Uterus (tissue), 4 donors: Measurements from ENCODE around the gene NUP93. TPM values are rescaled to one million over a fixed set of nuclear protein-coding genes. Genes with fewer than 3 reads are reported as not detected.

ENCODE experiments used
- DNase-seq, 2 donors: peaks; one replicate each; pipeline ENCODE4 v3.0.0-alpha.2; 2019 to 2020
- H3K27ac ChIP-seq, 2 donors: fragments of 200-600 bp; sonication (generic); 1 replicate in 1 of 2; 2 replicates in 1 of 2; pipeline ENCODE4 v1.5.1; 2016 to 2018
- H3K27me3 ChIP-seq, 2 donors: fragments of 200-600 bp; sonication (generic); one replicate each; pipeline ENCODE4 v1.5.1; 2018 to 2019; ENCODE audit warnings: control low read depth in 1 of 2
- H3K36me3 ChIP-seq, 2 donors: fragments of 200-600 bp; sonication (generic); one replicate each; pipeline ENCODE4 v1.5.1; 2019; ENCODE audit warnings: control low read depth in 1 of 2
- H3K4me1 ChIP-seq, 2 donors: fragments of 200-600 bp; sonication (generic); one replicate each; pipeline ENCODE4 v1.5.1; 2018 to 2019; ENCODE audit warnings: control low read depth in 1 of 2
- H3K4me3 ChIP-seq, 2 donors: fragments of 200-600 bp; sonication (generic); 1 replicate in 1 of 2; 2 replicates in 1 of 2; pipeline ENCODE4 v1.5.1; 2018 to 2019; ENCODE audit warnings: mild to moderate bottlenecking in 1 of 2
- H3K9me3 ChIP-seq, 2 donors: fragments of 200-600 bp; sonication (generic); one replicate each; pipeline ENCODE4 v1.5.1; 2019; ENCODE audit warnings: control low read depth in 1 of 2
- POLR2A ChIP-seq, 2 donors: fragments of 450-650 bp; IDR thresholded peaks; one replicate each; pipeline ENCODE4 v1.6.1; 2016; ENCODE audit warnings: antibody characterized with exemption in 2 of 2, mild to moderate bottlenecking in 1 of 2, moderate library complexity in 1 of 2
- intact Hi-C: fragments of 100-400 bp; cut with DNase I; formaldehyde crosslinking; loops from one replicate; pipeline ENCODE4 v1.15.1; 2023; ENCODE audit warnings: low total_unique reads
- total RNA-seq, 4 donors: library from RNA; depleted of rRNA in 3 of 4; stranded (reverse); fragments of >200 nt in 3 of 4; gene quantifications; one replicate each; pipeline versions ENCODE4 v1.1.0 to v1.2.4, GENCODE V29; 2014 to 2023
- TF ChIP-seq, protein P1 (sequence below), 4 experiments: fragments of 200-600 bp in 2 of 4; fragments of 450-650 bp in 2 of 4; sonication (generic) in 2 of 4; IDR thresholded peaks; one replicate each; pipeline ENCODE4 v1.5.1; 2016 to 2019; ENCODE audit warnings: antibody characterized with exemption in 4 of 4, mild to moderate bottlenecking in 2 of 4, moderate library complexity in 1 of 4
- donor health status: DM: yes; HTN: yes; CAD: no.

NUP93 gene
- total RNA-seq, 4 donors from 2014 or later: 17.6 to 71.0 (median 34.5) TPM

DNA sequence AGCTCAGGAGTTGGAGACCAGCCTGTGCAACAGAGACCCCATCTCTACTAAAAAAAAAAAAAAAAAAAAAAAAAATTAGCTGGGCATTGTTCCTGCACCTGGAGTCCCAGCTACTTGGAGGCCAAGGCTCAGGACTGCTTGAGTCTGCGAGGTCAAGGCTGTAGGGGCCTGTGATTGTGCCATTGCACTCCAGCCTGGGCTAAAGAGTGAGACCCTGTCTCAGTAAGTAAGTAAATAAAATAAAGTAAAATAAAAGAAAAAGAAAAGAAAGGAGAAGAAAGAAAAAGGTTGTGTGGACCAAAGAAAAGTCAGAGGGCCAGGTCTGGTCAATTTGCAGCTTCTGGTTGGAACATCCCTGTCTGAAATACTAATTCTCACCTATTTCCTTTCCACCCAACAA lies 29.3 kb upstream of the NUP93 start:
- no peak for DNase-seq
- Histone ChIP-seq H3K27ac (no peak overlapping the region), H3K4me3 (no peak overlapping the region), H3K27me3 (no peaks in the 10 kb centered on the region), H3K4me1 (no peaks in the 10 kb centered on the region), H3K36me3 (no peaks in the 10 kb centered on the region), H3K9me3 (no peaks in the 10 kb centered on the region)
- intact Hi-C loops: loop anchor here (10.0 kb wide), 2 partner anchors 126 to 186 kb away; no protein-coding TSS in a partner anchor
- no peak for TF ChIP-seq POLR2A (IDR thresholded peaks at IDR 0.05)
- TF ChIP-seq, protein P1, sequence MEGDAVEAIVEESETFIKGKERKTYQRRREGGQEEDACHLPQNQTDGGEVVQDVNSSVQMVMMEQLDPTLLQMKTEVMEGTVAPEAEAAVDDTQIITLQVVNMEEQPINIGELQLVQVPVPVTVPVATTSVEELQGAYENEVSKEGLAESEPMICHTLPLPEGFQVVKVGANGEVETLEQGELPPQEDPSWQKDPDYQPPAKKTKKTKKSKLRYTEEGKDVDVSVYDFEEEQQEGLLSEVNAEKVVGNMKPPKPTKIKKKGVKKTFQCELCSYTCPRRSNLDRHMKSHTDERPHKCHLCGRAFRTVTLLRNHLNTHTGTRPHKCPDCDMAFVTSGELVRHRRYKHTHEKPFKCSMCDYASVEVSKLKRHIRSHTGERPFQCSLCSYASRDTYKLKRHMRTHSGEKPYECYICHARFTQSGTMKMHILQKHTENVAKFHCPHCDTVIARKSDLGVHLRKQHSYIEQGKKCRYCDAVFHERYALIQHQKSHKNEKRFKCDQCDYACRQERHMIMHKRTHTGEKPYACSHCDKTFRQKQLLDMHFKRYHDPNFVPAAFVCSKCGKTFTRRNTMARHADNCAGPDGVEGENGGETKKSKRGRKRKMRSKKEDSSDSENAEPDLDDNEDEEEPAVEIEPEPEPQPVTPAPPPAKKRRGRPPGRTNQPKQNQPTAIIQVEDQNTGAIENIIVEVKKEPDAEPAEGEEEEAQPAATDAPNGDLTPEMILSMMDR (IDR thresholded peaks at IDR 0.05): no peak

DNA sequence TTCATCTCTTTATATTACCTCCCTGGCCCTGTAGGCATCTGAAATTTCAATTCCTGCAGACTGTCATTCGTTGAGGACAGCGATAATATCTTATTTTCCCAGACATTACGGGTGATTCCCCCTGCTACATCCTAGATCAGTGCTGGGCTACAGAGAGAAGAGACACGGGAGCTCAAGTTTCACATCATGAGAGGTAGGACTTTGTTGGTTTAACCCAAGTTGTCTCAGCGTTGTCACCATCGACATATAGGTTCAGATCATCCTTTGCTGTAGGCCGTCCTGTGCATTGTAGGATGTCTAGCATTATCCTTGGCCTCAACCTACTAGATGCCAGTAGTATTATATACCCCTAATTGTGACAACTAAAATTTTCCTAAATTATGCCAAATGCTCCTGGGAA lies 28.4 kb upstream of the NUP93 start:
- intact Hi-C loops: loop anchor here (10.0 kb wide), 2 partner anchors 127 to 187 kb away; no protein-coding TSS in a partner anchor
- H3K27ac ChIP-seq: no peak overlapping the region

DNA sequence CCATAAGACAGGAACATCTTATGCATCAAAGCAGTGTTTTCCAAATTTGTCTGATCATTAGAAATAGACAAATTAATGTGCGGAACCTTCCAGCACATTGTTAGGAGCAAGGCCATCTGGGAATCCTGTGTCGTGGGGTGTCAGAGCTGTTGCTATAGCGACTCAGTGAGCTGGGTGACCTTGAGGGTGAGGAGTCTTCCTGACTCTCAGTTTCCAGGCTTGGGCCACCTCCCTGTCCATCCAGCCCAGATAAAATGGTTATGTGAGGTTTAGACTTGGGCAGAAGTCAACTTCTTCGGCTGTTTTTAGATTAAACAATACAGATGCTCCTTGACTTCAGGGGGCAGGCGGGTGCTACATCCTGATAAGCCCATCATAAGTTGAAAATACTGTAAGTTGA lies 27.1 kb upstream of the NUP93 start:
- no peak for TF ChIP-seq POLR2A (IDR thresholded peaks at IDR 0.05)
- Histone ChIP-seq H3K4me1 (no peaks in the 10 kb centered on the region), H3K27ac (no peak overlapping the region), H3K27me3 (no peaks in the 10 kb centered on the region), H3K4me3 (no peak overlapping the region), H3K36me3 (no peaks in the 10 kb centered on the region), H3K9me3 (no peaks in the 10 kb centered on the region)
- no peak for DNase-seq
- intact Hi-C loops: loop anchor here (10.0 kb wide), 2 partner anchors 128 to 188 kb away; no protein-coding TSS in a partner anchor

More for the DNA sequence above, 28.4 kb upstream of the NUP93 start:
- Histone ChIP-seq H3K27me3 (no peaks in the 10 kb centered on the region), H3K4me3 (no peak overlapping the region), H3K9me3 (no peaks in the 10 kb centered on the region), H3K36me3 (no peaks in the 10 kb centered on the region), H3K4me1 (no peaks in the 10 kb centered on the region)
- no peak for DNase-seq
- TF ChIP-seq POLR2A (IDR thresholded peaks at IDR 0.05): no peak
- TF ChIP-seq, protein P1 (IDR thresholded peaks at IDR 0.05): no peak

DNA sequence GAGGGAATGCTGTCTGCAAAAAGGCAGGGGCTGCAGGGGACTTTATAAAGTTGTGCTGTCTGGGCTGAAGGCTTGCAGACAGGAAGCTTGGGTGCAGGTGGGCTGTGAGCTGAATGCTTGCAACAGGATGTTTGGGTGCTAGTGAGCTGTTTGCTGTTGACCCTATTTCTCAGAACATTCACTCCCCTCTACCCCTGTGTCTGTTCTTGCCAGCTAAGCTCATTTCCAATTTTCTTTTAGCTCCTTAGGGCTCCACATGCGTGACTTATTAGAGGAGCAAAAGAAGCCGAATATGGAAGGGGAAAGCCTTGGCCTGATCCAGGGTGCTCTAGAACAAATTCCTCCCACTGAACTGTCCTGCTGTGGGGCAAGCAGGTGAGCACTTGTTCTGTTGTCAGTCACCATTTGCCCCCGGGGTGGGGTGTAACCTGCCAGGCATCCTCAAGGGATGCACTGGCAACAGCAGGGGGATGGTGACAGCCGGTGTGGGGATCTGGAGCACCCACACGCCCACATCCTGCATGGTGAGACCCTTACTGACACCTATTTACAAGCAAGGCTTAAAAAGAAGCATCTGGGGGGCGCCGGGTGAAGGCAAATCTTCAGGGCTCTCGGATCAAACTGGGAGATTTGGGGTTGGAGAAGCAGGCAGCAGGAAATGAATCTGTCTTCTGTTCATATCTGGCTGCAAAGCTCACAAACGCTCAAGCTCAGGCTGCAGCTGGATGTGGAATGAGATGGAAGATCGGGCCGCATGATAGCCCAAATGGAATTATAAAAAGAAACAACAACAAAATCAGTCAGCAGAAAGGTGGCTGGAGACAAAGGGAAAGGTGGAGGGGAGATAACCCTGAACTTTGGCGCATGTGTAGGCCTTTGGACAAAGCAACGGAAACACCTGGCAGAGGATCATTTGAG lies 21.1 kb upstream of the NUP93 start:
- intact Hi-C loops: loop anchor here (10.0 kb wide), 2 partner anchors 134 to 194 kb away; no protein-coding TSS in a partner anchor
- H3K27ac ChIP-seq: no peak overlapping the region
- H3K36me3 ChIP-seq: no peaks in the 10 kb centered on the region
- H3K9me3 ChIP-seq: no peaks in the 10 kb centered on the region
- no peaks in the 10 kb centered on the region for H3K27me3 ChIP-seq
- no peak for DNase-seq
- no peak overlapping the region for H3K4me3 ChIP-seq
- no peaks in the 10 kb centered on the region for H3K4me1 ChIP-seq
- TF ChIP-seq, protein P1 (IDR thresholded peaks at IDR 0.05): no peak

DNA sequence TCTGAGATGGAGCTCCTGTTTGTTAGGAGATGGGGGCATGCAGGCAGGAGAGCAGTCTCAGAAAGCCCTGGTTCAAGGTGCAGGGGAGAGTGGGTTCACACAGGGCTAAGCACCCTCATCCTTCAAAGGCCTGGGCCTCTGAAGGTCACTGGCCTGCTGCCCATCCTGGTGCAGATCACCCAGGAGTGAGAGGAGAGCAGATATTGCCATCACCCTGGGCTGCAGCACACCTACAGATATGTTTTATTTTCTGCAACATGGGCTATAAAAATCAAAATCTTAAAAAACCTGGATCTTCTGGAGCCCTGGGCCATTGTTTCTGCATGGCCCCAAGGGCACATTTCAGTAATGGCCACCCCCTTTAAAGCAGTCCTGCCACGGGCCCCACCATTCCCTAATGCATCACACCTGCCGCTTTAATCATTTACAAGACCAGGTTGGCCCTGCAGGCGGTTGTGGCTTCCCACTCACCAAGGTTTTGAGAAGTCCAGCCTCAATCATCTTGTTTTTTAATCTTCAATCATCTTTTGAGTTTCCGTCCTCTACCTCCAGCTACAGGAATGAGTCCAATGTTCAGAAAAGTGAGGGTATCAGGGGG lies 20.4 kb upstream of the NUP93 start:
- H3K4me3 ChIP-seq: no peak overlapping the region
- no peaks in the 10 kb centered on the region for H3K36me3 ChIP-seq
- TF ChIP-seq, protein P1 (IDR thresholded peaks at IDR 0.05): no peak
- no peak for TF ChIP-seq POLR2A (IDR thresholded peaks at IDR 0.05)
- H3K27ac ChIP-seq: no peak overlapping the region
- no peaks in the 10 kb centered on the region for H3K27me3 ChIP-seq
- intact Hi-C loops: loop anchor here (10.0 kb wide), 2 partner anchors 135 to 195 kb away; no protein-coding TSS in a partner anchor
- H3K9me3 ChIP-seq: no peaks in the 10 kb centered on the region
- DNase-seq: no peak
- no peaks in the 10 kb centered on the region for H3K4me1 ChIP-seq
